DMS153 (cell line): Measurements from ENCODE around the gene ST8SIA4.

Source experiments
- DNase-seq: peaks from one replicate; lab custom pipeline; 2025; lab: John Stamatoyannopoulos, UW

ST8SIA4 gene

GRCh38 chr5:100867039-100867562 is 36.0 kb downstream of the ST8SIA4 start:
- DNase-seq = no peak

DNA sequence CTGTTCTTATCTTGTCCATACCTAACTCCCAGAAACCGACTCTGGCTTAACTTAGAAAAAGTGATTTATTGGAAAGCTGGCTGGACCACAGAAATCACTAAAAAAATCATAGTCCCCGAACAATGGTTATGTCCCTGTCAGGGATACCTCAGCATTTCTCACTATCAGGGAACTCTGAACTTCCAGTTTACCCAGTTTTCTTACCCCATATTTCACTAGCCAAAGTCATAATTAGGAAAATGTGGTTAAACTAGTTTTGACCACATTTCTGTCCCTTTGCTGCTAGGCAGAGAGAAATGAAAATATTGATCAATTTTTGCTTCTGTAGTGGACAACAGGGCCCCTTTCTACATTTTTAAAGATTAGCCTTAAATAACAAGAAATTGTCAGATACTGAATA is 38.2 kb downstream of the ST8SIA4 start:
- DNase-seq = no peak

- DNase-seq = no peak
These were observed 39.3 kb downstream of the ST8SIA4 start for GRCh38 chr5:100863739-100864138.

DNA sequence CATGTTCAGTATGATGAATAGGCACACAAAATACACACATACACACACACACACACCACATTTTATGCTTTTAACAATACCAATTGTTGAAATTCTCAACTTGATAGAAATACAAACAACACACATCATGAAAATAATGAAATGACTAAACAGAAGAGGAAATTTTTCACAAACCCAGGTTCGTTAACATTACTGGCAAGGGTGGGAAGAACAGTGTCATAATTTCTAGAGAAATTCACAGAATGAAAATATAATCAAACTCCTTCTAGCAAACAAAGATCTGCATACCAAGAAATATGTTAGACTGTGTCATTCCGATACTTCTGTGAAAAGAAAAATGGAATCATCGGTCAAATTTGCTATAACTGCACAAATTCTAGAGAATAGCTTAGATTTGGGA is 41.9 kb downstream of the ST8SIA4 start:
- no peak for DNase-seq

DNA sequence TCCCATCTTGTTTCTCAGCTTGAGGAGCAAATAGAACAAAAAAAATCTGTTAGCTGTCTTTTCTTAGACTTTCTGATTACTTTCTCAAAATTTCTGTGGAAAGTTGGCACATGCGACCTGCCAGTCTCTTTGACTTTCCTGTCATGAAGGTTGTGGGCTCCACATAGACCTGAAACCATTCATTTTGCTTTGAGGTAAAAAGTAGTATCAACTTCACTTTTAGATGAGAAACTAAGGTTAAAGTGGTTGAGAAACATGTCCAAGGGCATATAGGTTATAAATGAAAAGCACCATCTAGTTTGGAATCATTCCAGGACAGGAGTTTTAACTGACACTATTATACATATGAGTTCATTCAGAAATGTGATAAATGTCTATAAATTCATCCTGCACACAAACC is 42.7 kb downstream of the ST8SIA4 start:
- no peak for DNase-seq

DNA sequence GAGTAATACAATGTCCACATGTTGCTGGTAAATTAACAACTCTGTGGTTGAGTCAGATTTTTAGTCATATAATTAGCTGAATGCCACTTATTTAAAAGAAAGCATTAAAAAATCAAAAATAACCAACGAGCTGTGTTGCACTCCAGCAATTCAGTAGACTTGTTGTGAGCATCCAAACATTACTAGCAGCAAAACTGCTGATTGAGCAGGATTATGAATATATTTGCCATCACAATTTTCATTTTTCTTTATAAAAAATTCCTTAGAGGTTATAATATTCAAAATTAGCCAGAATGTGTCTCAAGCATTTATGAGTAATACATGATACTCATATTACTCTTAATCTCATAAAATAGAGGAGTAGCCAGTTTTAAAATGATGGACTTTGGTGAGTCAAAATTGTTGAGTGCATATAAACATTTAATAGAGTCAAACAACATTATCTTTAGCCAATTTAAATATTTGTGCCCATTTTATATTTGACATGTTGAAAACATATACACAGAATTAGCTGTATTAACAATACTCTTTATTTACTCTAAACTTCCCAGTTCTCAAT is 44.0 kb downstream of the ST8SIA4 start:
- DNase-seq = no peak

GRCh38 chr5:100856462-100856861 is 46.6 kb downstream of the ST8SIA4 start:
- no peak for DNase-seq

DNA sequence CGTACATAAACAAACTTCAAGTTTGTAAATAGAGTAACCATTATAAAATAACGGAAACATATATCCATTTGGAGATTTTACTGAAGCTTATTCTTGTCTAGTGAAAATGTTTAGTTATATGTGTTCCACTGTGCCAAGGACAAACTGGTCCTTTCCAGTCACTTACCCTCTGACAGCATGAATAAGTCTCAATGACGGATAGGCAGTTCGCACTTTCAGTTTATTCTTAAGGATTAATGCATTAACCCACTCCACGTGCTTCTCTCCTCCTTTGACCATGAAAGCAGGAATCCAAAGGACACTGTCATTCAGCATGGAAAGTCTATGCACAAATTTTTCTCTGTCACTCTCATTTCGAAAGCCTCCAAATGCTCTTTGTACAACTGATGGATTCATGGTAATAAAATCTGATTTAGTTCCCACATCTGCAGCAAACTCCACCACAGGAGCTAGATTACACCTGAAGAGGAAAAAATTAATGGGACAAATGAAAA is 47.1 kb downstream of the ST8SIA4 start:
- DNase-seq = no peak

DNA sequence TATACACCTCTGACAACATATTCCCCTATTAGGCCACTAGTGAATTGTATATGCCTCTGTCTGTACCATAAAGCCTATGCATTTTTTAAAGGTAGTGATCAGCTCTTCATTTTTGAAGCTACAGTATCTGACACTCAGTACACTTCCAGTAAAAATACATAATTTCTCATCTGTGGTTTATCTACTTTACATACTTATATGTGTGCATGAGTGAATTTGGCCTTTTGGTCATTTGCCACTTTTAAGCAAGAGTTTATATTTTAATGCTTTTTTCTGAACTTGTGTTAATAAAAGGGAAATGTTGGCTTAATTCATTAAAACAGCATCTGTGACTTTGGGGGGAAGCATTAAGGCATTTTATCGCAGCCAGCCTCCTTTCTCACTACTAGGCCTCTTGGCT is 47.8 kb downstream of the ST8SIA4 start:
- DNase-seq = no peak

DNA sequence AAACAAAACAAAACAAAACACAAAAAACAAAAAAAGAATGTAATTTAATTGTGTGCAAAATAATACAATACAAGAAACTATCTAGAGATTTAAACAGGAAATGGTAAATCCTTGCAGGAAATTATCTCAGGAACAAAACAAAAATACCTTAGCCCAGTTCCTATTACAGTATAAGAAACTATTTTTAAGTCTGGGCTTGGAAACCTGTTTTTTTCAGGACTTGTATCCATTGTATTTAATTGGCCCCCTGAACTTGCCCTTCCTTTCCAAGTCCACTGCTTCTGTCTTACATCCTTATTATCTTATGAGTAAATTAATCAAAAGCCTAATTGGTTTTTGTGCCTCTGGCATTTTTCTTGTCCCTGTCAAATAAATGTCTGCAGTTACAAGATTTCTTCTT is 48.5 kb downstream of the ST8SIA4 start:
- DNase-seq = no peak

GRCh38 chr5:100853582-100853981 is 49.5 kb downstream of the ST8SIA4 start:
- no peak for DNase-seq

DNA sequence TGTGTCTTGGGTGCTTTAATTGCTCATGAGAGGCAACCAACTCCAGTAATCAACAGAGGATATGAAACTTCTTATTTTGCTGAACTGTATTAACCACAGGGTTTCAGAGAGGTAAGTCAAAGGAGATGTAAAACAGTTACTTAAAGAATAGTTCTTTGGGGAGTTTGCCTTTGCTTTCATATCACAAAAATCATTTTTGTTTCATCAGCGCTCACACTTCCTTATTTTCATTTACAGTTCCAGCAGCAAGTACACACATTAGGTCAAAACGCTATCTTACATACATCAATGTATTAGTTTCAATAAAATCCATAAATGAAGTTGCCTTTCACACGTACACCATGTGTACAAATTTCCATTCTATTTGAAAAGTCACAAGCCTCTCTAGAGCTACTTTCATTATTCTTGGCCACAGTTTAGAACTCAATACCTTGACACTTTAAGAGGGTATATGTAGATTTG is 50.1 kb downstream of the ST8SIA4 start:
- DNase-seq = no peak

- DNase-seq = no peak
These were observed 51.0 kb downstream of the ST8SIA4 start for GRCh38 chr5:100852051-100852450.

DNA sequence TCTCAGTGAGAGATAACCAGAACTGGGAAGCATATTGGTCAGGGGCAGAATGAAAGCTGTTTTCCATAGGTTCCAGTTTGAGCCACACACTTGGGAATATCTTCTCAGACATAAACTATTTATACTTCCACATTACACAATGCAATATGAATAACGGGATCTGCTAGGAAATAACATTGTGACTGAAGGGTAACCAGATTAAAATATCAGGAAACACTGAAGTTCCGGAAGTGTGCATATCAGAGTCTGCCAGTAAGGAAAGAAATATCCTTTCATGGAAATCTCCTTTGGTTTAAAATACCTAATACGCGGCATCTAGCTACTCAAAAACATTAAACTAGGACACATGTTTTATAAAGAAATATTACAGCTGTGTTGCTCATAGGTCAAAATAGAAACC is 56.3 kb downstream of the ST8SIA4 start:
- DNase-seq = no peak

GRCh38 chr5:100842080-100842479 is 61.0 kb downstream of the ST8SIA4 start:
- DNase-seq = no peak

DNA sequence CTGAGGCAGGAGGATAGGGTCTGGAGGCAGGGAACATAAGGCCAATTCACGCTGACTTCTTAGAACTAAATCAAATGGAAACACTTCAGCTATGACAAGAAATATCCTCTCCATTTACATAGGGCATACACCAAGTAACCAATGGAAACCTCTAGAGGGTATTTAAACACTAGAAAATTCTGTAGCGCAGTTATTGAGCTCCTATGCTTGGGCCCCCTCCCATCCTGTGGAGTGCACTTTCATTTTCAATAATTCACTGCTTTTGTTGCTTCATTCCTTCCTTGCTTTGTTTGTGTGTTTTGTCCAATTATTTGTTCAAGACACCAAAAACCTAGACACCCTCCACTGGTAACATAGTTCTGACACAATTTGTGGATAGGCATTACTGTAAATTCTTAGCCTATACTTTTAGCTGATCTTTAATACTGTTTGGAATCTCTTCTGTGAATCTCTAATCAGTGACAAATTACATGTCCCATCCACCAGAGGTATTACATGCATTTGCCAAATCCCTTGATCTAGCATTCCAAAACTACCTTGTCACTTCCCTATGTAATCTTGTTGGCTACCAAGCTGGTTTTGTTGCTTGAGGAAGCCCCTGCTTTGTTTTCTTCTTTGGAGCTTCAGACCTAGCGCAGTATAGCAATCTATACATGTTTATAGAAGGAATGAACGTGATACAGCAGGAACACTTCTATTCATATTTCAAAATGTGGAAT is 61.6 kb downstream of the ST8SIA4 start:
- DNase-seq = no peak

- DNase-seq = no peak
These were observed 62.3 kb downstream of the ST8SIA4 start for GRCh38 chr5:100840789-100841188.

GRCh38 chr5:100840370-100840769 is 62.7 kb downstream of the ST8SIA4 start:
- DNase-seq = no peak

DNA sequence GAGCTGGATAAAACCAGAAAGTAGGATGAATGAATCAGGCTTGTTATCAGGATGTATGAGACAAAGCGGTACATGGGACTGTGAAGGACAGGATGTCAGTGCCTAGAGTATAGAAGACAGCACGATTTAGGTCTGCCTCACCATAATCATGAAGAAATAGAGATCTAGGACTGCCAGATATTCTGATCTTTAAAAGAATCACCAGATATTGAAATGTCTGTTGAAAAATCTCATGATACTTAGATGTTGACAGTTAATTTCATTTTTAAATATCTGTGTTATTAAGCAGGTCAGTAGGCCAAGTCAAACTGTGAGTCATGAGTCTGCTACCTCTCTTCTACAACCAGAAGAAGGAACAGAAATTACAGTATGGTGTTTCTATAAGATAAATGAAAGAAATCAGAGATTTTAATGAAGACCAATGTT is 65.0 kb downstream of the ST8SIA4 start:
- DNase-seq = no peak

DNA sequence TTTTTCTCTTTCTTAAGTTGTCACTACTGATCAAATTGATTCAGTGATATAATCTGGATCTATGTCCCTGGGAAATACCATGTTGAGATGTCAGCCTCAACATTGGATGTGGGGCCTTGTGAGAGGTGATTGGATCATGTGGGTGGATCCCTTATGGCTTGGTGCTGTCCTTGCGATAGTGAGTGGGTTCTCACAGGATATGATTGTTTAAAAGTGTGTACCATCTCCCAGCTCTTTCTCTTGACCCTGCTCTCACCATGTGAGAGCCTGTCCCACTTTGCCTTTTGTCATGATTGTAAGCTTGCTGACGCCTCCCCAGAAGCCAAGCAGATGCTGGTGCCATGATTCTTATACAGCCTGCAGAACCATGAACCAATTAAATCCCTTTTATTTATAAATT is 68.6 kb downstream of the ST8SIA4 start:
- no peak for DNase-seq

DNA sequence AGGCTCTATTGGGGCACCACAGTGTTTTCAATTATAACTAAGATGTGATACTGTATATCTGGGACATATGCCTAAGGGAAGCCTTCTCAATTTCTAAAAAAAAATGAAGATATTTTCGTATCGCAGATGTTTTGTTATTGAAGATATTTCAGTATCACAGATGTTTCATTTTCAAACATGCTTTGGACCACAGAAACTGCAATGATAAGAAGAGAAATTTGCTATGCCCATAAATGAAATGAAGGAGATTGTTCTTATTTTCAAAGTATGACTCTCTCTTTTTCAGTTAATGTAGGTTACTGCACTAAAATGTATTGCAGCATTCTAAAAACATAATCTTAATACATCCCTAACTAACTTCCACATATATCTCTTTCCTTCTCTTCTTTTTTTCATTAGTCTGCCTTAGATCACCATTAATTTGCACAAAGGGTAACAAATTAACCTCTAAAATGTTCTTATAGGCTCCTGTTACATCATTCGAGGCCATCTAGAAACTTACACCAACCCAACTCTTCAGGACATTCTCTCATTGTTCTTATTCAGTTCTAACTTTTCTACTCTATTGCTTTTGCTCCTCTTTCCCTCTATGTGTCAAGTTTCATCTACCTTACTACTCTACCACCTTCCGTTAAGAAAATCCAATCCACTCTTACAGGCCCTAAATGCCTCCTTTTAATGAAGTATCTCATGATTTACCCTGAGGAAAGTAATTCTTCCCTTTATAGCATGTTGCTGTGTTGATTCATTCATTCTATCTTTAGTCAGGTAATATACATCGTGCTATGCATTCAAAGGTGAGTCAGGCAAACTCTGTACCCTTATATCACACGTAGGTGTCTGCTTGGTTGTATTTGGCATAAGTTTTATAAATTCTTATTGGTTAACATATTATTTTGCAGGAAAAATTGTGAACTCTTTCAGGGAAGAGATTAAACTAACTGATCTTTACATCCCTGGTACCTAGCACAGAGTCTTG is 70.5 kb downstream of the ST8SIA4 start:
- DNase-seq = no peak

GRCh38 chr5:100828898-100829356 is 74.2 kb downstream of the ST8SIA4 start:
- no peak for DNase-seq
